Fibroblast of skin of left biceps (primary cell): ENCODE results near the gene GALNT17.

Experiments used
- DNase-seq, 2 experiments: peaks; one replicate each; pipeline ENCODE4 v3.0.0-alpha.2; 2013; ENCODE audit warnings: low read depth in 2 of 2

The GALNT17 gene

GRCh38 chr7:71498381-71498780, 366.4 kb downstream of the GALNT17 start:
- no peak for DNase-seq

- DNase-seq: no peak
Measured at GRCh38 chr7:71504697-71505441, 372.9 kb downstream of the GALNT17 start.

- DNase-seq: no peak
Measured at GRCh38 chr7:71506822-71507221, 374.9 kb downstream of the GALNT17 start.

- DNase-seq: no peak
Measured at GRCh38 chr7:71507680-71508602, 376.0 kb downstream of the GALNT17 start.

- DNase-seq: no peak
Measured at GRCh38 chr7:71509381-71509780, 377.4 kb downstream of the GALNT17 start.

GRCh38 chr7:71511361-71511807, 379.4 kb downstream of the GALNT17 start:
- DNase-seq: no peak

- DNase-seq: no peak
Measured at GRCh38 chr7:71517940-71518699, 386.2 kb downstream of the GALNT17 start.

GRCh38 chr7:71518880-71519279, 386.9 kb downstream of the GALNT17 start:
- no peak for DNase-seq

GRCh38 chr7:71521506-71521905, 389.6 kb downstream of the GALNT17 start:
- DNase-seq: peak; percentile 82 to 85

GRCh38 chr7:71526106-71526505, 394.2 kb downstream of the GALNT17 start:
- no peak for DNase-seq

GRCh38 chr7:71527213-71527612, 395.3 kb downstream of the GALNT17 start:
- no peak for DNase-seq

GRCh38 chr7:71535616-71536015, 403.7 kb downstream of the GALNT17 start:
- no peak for DNase-seq

- DNase-seq: no peak
Measured at GRCh38 chr7:71538210-71538609, 406.3 kb downstream of the GALNT17 start.

- DNase-seq: no peak
Measured at GRCh38 chr7:71539615-71540014, 407.7 kb downstream of the GALNT17 start.

GRCh38 chr7:71541707-71542353, 409.9 kb downstream of the GALNT17 start:
- DNase-seq: no peak

- no peak for DNase-seq
Measured at GRCh38 chr7:71543396-71543795, 411.5 kb downstream of the GALNT17 start.

GRCh38 chr7:71544816-71545215, 412.9 kb downstream of the GALNT17 start:
- DNase-seq: no peak

- no peak for DNase-seq
Measured at GRCh38 chr7:71547426-71547825, 415.5 kb downstream of the GALNT17 start.

GRCh38 chr7:71548746-71549145, 416.8 kb downstream of the GALNT17 start:
- peak in 1 of 2 experiments; percentile 10 for DNase-seq

GRCh38 chr7:71553306-71553705, 421.4 kb downstream of the GALNT17 start:
- no peak for DNase-seq

GRCh38 chr7:71555758-71556157, 423.8 kb downstream of the GALNT17 start:
- no peak for DNase-seq
